ENCODE data around the gene GALNT1. TPM values are rescaled to one million over a fixed set of nuclear protein-coding genes. Genes with fewer than 3 reads are reported as not detected.

GALNT1 gene
- total RNA-seq, 4 donors from 2014 or later, result 38.7 to 52.1 (median 46.8) TPM

DNA sequence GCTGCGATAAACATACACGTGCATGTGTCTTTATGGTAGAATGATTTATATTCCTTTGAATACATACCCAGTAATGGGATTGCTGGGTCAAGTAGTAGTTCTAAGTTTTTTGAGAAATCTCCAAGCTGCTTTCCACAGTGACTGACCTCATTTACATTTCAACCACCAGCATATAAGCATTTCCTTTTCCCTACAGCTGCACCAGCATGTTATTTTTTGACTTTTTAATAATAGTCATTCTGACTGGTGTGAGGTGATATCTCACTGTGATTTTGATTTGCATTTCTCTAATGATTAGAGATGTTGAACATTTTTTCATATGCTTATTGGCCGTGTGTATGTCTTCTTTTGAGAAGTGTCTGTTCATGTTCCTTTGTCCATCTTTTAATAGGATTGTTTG, 22.8 kb downstream of the GALNT1 start:
- 89 to 91% methylated on average over 3 of the region's 3 CpGs for WGBS, 2 donors (ENCODE audit: low coverage in 1 of 2)

DNA sequence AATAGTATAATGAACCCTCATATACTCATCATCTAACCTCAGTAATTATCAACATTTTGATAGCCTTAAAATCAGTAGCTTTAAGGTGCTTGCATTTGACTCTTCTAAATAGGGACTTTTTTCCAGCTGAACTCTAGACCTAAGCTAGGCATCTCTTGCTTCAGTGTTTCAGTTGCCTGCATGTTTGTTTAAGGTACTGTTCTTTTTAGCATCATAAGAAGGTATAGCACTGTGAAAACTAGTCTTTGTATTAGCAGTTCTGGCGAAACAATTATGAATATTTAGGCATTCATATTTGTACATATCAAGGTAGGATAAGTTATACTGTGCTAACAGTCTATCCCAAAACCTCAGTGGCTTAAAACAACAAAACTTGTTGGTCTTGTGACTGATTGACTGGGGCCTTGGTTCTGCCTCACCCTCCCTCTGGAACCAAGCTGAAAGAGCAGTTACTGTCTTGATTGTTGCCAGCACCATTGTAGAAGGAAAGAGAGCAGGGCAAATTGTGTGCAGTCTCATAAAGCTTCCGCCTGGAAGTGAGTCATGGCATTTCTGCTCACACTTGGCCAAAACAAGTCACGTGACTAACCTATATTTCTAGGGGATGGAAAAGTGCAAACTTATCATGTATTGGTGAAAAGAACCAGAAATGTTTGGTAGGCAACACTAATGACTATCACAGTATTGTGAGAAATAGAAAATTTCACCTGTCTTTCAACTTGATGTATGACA, 24.3 kb downstream of the GALNT1 start:
- no peak overlapping the region for H3K27ac ChIP-seq
- no peak overlapping the region for H3K4me3 ChIP-seq
- H3K36me3 ChIP-seq, result no peaks in the 10 kb centered on the region
- peaks cover 0 to 22% (median 0%) of the 10 kb centered on the region in 3 donors for H3K9me3 ChIP-seq
- ATAC-seq, result no peak
- no peaks in the 10 kb centered on the region for H3K27me3 ChIP-seq
- H3K4me1 ChIP-seq, result peaks cover 0 to 42% (median 0%) of the 10 kb centered on the region in 3 donors
- TF ChIP-seq EP300 (IDR thresholded peaks at IDR 0.05), result no peak
- no peak for TF ChIP-seq CTCF (IDR thresholded peaks at IDR 0.05)
- WGBS, 2 donors (ENCODE audit: low coverage in 1 of 2), result 82 to 100% methylated on average over 2 to 3 of the region's 3 CpGs

More for the DNA sequence above, 22.8 kb downstream of the GALNT1 start:
- peaks cover 0 to 27% (median 0%) of the 10 kb centered on the region in 3 donors for H3K4me1 ChIP-seq
- no peaks in the 10 kb centered on the region for H3K27me3 ChIP-seq
- no peak overlapping the region for H3K4me3 ChIP-seq
- no peaks in the 10 kb centered on the region for H3K36me3 ChIP-seq
- no peak for ATAC-seq
- TF ChIP-seq CTCF (IDR thresholded peaks at IDR 0.05) (no peak), POLR2A (IDR thresholded peaks at IDR 0.05) (no peak), POLR2AphosphoS5 (IDR thresholded peaks at IDR 0.05) (no peak), EP300 (IDR thresholded peaks at IDR 0.05) (no peak)
- peaks cover 0 to 22% (median 0%) of the 10 kb centered on the region in 3 donors for H3K9me3 ChIP-seq
- no peak overlapping the region for H3K27ac ChIP-seq

DNA sequence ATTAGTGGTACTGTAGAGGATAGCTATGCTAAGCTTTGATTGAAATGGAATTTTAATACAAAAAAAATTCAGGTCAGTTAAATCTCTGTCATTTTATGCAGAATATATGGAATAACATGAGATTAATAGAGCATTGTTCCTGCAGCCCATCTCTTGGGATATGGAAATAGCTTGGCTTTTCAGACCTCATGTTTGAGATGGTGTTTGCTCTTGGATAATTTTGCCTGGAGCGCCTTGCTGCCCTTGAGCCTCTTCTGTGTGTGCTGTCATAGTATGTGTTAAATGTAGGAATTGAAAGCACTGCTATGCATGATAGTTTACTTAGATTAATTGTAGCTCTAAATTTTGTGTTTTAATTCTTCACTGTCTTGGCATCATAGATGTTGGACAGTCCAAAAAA, 27.7 kb downstream of the GALNT1 start:
- Histone ChIP-seq H3K9me3 (no peaks in the 10 kb centered on the region), H3K4me1 (peaks cover 0 to 61% (median 5%) of the 10 kb centered on the region in 3 donors), H3K36me3 (no peaks in the 10 kb centered on the region), H3K4me3 (no peak overlapping the region), H3K27ac (no peak overlapping the region), H3K27me3 (no peaks in the 10 kb centered on the region)
- TF ChIP-seq EP300 (IDR thresholded peaks at IDR 0.05) (no peak), CTCF (IDR thresholded peaks at IDR 0.05) (no peak), POLR2A (IDR thresholded peaks at IDR 0.05) (no peak), POLR2AphosphoS5 (IDR thresholded peaks at IDR 0.05) (no peak)
- 100% methylated on average over 1 of the region's 1 CpG; no CpG with 5 or more reads in 1 of the 2 donors for WGBS, 2 donors (ENCODE audit: low coverage in 1 of 2)
- ATAC-seq, result no peak

GRCh38 chr18:35610089-35610488, 28.5 kb downstream of the GALNT1 start:
- Histone ChIP-seq H3K9me3 (no peaks in the 10 kb centered on the region), H3K4me3 (no peak overlapping the region), H3K27ac (no peak overlapping the region), H3K36me3 (no peaks in the 10 kb centered on the region), H3K4me1 (peaks cover 0 to 57% (median 5%) of the 10 kb centered on the region in 3 donors), H3K27me3 (no peaks in the 10 kb centered on the region)
- TF ChIP-seq CTCF (IDR thresholded peaks at IDR 0.05), result no peak
- TF ChIP-seq POLR2A (IDR thresholded peaks at IDR 0.05), result no peak
- no peak for TF ChIP-seq EP300 (IDR thresholded peaks at IDR 0.05)
- TF ChIP-seq POLR2AphosphoS5 (IDR thresholded peaks at IDR 0.05), result no peak
- WGBS, 2 donors (ENCODE audit: low coverage in 1 of 2), result 72 to 94% methylated on average over 3 of the region's 3 CpGs
- no peak for ATAC-seq

DNA sequence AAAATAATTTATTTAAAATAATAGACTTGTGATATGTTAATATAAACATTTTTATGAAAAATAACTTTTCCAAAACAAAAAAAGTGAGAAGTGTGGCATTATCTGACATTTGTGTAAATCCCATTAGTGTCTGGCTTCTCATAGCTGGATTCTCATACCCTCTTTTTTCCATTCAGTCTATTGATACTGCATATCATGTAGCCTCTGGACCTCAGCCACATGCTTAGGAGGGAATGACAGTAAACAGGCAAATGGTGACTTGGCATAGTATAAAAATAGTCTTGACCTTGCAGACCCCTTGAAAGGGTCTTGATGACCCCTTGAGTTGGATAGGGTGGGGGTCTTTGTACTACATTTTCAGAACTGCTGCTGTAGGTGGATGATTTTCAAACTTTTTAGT, 29.2 kb downstream of the GALNT1 start:
- Histone ChIP-seq H3K27ac (no peak overlapping the region), H3K27me3 (no peaks in the 10 kb centered on the region), H3K4me1 (peaks cover 0 to 51% (median 5%) of the 10 kb centered on the region in 3 donors), H3K4me3 (no peak overlapping the region), H3K9me3 (no peaks in the 10 kb centered on the region), H3K36me3 (no peaks in the 10 kb centered on the region)
- TF ChIP-seq CTCF (IDR thresholded peaks at IDR 0.05) (no peak), EP300 (IDR thresholded peaks at IDR 0.05) (no peak), POLR2AphosphoS5 (IDR thresholded peaks at IDR 0.05) (no peak), POLR2A (IDR thresholded peaks at IDR 0.05) (no peak)
- no peak for ATAC-seq

Data from gastroesophageal sphincter (tissue), 4 donors.